KMS-11 (cell line): ENCODE data around the gene DAB1.

Experiments used
- H2AFZ ChIP-seq: fragments of 200-600 bp; sonication (generic); 2 replicates; pipeline ENCODE4 v1.6.1; 2016; ENCODE audit warnings: antibody characterized with exemption, mixed run types, low read depth
- H3K27ac ChIP-seq: fragments of 200-600 bp; sonication (generic); 2 replicates; pipeline ENCODE4 v1.6.1; 2016; ENCODE audit warnings: mild to moderate bottlenecking, mixed run types
- H3K27me3 ChIP-seq: fragments of 200-600 bp; sonication (generic); 2 replicates; pipeline ENCODE4 v1.6.1; 2017; ENCODE audit warnings: mild to moderate bottlenecking, low read depth, mixed run types, moderate library complexity; ENCODE audit not compliant: insufficient read depth
- H3K36me3 ChIP-seq: fragments of 200-600 bp; sonication (generic); 2 replicates; pipeline ENCODE4 v1.6.1; 2017; ENCODE audit warnings: mild to moderate bottlenecking, mixed run types; ENCODE audit not compliant: insufficient read depth
- H3K4me1 ChIP-seq: fragments of 200-600 bp; sonication (generic); 2 replicates; pipeline ENCODE4 v1.6.1; 2016; ENCODE audit warnings: mild to moderate bottlenecking, low read depth, mixed run types; ENCODE audit not compliant: poor library complexity, severe bottlenecking
- H3K4me2 ChIP-seq: fragments of 200-600 bp; sonication (generic); 2 replicates; pipeline ENCODE4 v1.7.0; 2016; ENCODE audit warnings: mild to moderate bottlenecking, mixed run types
- H3K4me3 ChIP-seq: fragments of 200-600 bp; sonication (generic); IDR thresholded peaks from 2 replicates; pipeline ENCODE4 v1.6.1; 2017; ENCODE audit warnings: low read depth, low read length, mixed read lengths; ENCODE audit not compliant: insufficient read depth
- H3K79me2 ChIP-seq: fragments of 200-600 bp; sonication (generic); 2 replicates; pipeline ENCODE4 v1.6.1; 2016; ENCODE audit warnings: low read depth, mixed run types; ENCODE audit not compliant: insufficient read depth
- H3K9ac ChIP-seq: fragments of 200-600 bp; sonication (generic); 2 replicates; pipeline ENCODE4 v1.6.1; 2016; ENCODE audit warnings: mild to moderate bottlenecking, mixed run types
- H4K20me1 ChIP-seq: fragments of 200-600 bp; sonication (generic); 2 replicates; pipeline ENCODE4 v1.6.1; 2016; ENCODE audit warnings: mild to moderate bottlenecking, mixed run types; ENCODE audit not compliant: insufficient read depth
- TF ChIP-seq, protein P1 (sequence below): fragments of 200-600 bp; sonication (generic); conservative IDR thresholded peaks from 2 replicates; pipeline ENCODE4 v1.6.1; 2017; ENCODE audit warnings: low read depth, mild to moderate bottlenecking, antibody characterized with exemption, low read length, moderate library complexity, mixed read lengths

The DAB1 gene

DNA sequence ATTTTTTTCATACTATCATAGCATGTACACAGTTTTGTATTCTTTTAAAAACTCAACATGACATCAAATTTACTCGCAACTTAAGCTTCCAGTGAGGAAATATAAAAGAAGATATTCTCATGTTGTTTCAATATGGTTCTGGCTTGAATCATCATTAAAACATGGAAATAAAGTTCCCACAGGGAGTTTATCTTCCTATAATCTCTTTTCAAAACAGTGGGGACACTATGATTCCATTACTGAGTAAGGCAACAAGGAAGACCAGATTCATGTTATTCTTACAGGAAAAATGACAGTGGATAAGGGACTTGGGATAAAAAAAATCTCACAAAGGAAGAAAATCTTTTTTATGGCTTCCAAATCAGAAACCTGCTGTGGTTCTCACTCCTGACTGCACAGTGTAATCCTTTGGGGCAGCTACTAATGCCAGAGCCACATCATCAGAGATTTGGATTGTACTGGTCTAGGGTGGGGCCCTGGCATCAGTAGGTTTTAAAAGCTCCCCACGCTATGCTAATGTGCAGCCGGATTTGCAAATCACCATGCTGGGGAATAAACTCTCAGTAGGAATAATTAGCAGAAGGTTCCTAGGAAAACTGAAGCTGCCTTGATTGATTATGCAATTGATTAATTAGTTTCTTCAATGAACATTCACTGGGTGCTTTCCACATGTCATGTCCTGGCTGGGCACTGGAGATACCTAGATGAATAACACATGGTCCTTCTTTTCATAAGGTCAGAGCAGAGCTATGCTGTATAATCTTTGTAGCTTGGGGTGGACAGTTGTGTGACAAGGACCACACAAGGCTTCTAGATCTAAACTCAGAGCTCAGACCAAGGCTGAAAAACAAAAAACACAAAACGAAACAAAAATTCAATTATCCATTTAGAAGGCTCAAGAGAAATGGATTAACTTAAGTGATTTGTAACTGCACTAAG is 386.9 kb downstream of the DAB1 start:
- H3K4me2 ChIP-seq = no peak overlapping the region
- no peaks in the 10 kb centered on the region for H3K79me2 ChIP-seq
- no peak overlapping the region for H3K27ac ChIP-seq

GRCh38 chr1:57034713-57035112 is 389.1 kb downstream of the DAB1 start:
- TF ChIP-seq, protein P1, sequence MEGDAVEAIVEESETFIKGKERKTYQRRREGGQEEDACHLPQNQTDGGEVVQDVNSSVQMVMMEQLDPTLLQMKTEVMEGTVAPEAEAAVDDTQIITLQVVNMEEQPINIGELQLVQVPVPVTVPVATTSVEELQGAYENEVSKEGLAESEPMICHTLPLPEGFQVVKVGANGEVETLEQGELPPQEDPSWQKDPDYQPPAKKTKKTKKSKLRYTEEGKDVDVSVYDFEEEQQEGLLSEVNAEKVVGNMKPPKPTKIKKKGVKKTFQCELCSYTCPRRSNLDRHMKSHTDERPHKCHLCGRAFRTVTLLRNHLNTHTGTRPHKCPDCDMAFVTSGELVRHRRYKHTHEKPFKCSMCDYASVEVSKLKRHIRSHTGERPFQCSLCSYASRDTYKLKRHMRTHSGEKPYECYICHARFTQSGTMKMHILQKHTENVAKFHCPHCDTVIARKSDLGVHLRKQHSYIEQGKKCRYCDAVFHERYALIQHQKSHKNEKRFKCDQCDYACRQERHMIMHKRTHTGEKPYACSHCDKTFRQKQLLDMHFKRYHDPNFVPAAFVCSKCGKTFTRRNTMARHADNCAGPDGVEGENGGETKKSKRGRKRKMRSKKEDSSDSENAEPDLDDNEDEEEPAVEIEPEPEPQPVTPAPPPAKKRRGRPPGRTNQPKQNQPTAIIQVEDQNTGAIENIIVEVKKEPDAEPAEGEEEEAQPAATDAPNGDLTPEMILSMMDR = no peak
- Histone ChIP-seq H3K4me1 (no peaks in the 10 kb centered on the region), H3K79me2 (no peaks in the 10 kb centered on the region)

More for the DNA sequence above, 386.9 kb downstream of the DAB1 start:
- Histone ChIP-seq H2AFZ (no peak overlapping the region), H3K4me3 (no peak overlapping the region), H4K20me1 (no peaks in the 10 kb centered on the region), H3K4me1 (no peaks in the 10 kb centered on the region), H3K27me3 (no peaks in the 10 kb centered on the region), H3K9ac (no peak overlapping the region), H3K36me3 (no peaks in the 10 kb centered on the region)
- TF ChIP-seq, protein P1 = no peak

DNA sequence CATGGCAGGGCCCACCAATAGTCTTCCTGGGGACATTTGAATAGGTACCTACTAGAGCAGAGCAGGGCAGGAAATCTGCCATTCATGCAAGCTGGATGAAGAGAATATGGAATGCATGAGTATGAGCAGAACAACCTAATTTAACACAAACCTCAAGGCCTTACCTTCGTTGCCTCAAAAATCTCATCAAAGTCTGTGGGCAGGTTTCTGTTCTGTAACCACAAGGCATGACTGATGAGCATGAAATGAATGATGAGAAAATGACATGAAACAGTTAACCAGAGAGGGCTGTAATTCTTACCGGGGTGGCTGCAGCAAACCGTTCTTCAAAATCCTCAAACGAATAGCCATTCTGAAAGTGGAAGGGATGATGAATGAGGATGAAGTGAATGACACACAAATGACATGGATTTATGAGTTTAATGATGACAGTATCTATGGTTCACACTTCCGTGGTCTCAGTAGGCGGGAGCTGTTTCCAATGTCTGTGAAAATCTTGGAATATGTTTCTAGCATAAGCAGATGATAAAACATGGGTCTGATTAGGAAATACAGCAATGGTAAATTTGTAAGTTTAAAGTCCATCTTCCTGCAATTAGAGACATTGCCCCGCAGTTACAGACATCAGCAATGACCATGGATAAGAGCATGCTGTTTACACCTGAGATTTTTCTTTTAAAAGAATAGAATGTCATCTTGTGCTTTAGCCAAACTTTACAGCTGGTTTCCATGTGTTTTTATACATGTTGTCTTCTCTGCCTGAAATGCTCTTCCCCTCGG is 390.4 kb downstream of the DAB1 start:
- no peaks in the 10 kb centered on the region for H3K36me3 ChIP-seq
- no peak overlapping the region for H3K9ac ChIP-seq
- no peak overlapping the region for H3K4me3 ChIP-seq
- H3K27ac ChIP-seq = no peak overlapping the region
- no peaks in the 10 kb centered on the region for H3K4me1 ChIP-seq
- no peak overlapping the region for H2AFZ ChIP-seq
- TF ChIP-seq, protein P1 = no peak
- no peaks in the 10 kb centered on the region for H3K79me2 ChIP-seq
- H3K27me3 ChIP-seq = no peaks in the 10 kb centered on the region
- H3K4me2 ChIP-seq = no peak overlapping the region
- no peaks in the 10 kb centered on the region for H4K20me1 ChIP-seq

More at GRCh38 chr1:57034713-57035112, 389.1 kb downstream of the DAB1 start:
- Histone ChIP-seq H4K20me1 (no peaks in the 10 kb centered on the region), H3K9ac (no peak overlapping the region), H3K4me2 (no peak overlapping the region), H3K36me3 (no peaks in the 10 kb centered on the region), H3K27ac (no peak overlapping the region), H2AFZ (no peak overlapping the region), H3K4me3 (no peak overlapping the region), H3K27me3 (no peaks in the 10 kb centered on the region)

GRCh38 chr1:57026624-57027354 is 397.1 kb downstream of the DAB1 start:
- no peaks in the 10 kb centered on the region for H3K27me3 ChIP-seq
- no peaks in the 10 kb centered on the region for H3K4me1 ChIP-seq
- H3K79me2 ChIP-seq = no peaks in the 10 kb centered on the region
- H3K9ac ChIP-seq = no peak overlapping the region
- no peaks in the 10 kb centered on the region for H4K20me1 ChIP-seq
- H3K4me3 ChIP-seq = no peak overlapping the region
- no peak overlapping the region for H3K27ac ChIP-seq
- TF ChIP-seq, protein P1 = no peak
- no peaks in the 10 kb centered on the region for H3K36me3 ChIP-seq
- H2AFZ ChIP-seq = no peak overlapping the region
- no peak overlapping the region for H3K4me2 ChIP-seq
